Type B pancreatic cell (in vitro differentiated cells): ENCODE data around the gene C5orf15. TPM values are rescaled to one million over a fixed set of nuclear protein-coding genes. Genes with fewer than 3 reads are reported as not detected.
"Not testable (repeated sequence)": the region's sequence is repeated elsewhere in the genome, so short reads cannot be mapped to it uniquely, and the experiment has no call there.

Experiments used
- DNase-seq: peaks from one replicate; pipeline ENCODE4 v3.0.0; 2021; ENCODE audit warnings: mixed read lengths; ENCODE audit not compliant: unreplicated experiment; ENCODE audit errors: extremely low spot score
- H3K27ac Mint-ChIP-seq: 2 replicates; pipeline ENCODE4 v1.8.0; 2021; ENCODE audit warnings: mild to moderate bottlenecking, mixed read lengths
- H3K27me3 Mint-ChIP-seq: 2 replicates; pipeline ENCODE4 v1.8.0; 2021; ENCODE audit warnings: mixed read lengths
- H3K36me3 Mint-ChIP-seq: 2 replicates; pipeline ENCODE4 v1.8.0; 2021; ENCODE audit warnings: mixed read lengths
- H3K4me1 Mint-ChIP-seq: one replicate; pipeline ENCODE4 v1.8.0; 2021; ENCODE audit warnings: mixed read lengths; ENCODE audit not compliant: unreplicated experiment
- H3K4me3 Mint-ChIP-seq: 2 replicates; pipeline ENCODE4 v1.8.0; 2021; ENCODE audit warnings: mild to moderate bottlenecking, mixed read lengths
- H3K9me3 Mint-ChIP-seq: 2 replicates; pipeline ENCODE4 v1.8.0; 2021; ENCODE audit warnings: mixed read lengths
- CTCF ChIP-seq: fragments of 200-600 bp; sonication (generic); conservative IDR thresholded peaks from 2 replicates; pipeline ENCODE4 v1.5.0; 2021; ENCODE audit warnings: antibody characterized with exemption, mild to moderate bottlenecking
- total RNA-seq: library from RNA; stranded (reverse); gene quantifications from 2 replicates; pipeline ENCODE4 v1.2.1, GENCODE V29; 2021; ENCODE audit warnings: low replicate concordance

Gene C5orf15
- total RNA-seq, 1 donor from 2014 or later, result 47.2 TPM

- no peaks in the 10 kb centered on the region for H3K36me3 Mint-ChIP-seq
- H3K9me3 Mint-ChIP-seq, result peaks cover 8% of the 10 kb centered on the region
- peaks cover 28% of the 10 kb centered on the region for H3K4me1 Mint-ChIP-seq
- TF ChIP-seq CTCF, result no peak
- DNase-seq, result no peak
- no peak overlapping the region for H3K4me3 Mint-ChIP-seq
- peak overlapping the region; percentile 74 for H3K27ac Mint-ChIP-seq
- H3K27me3 Mint-ChIP-seq, result peaks cover 4% of the 10 kb centered on the region
Measured at GRCh38 chr5:133938039-133938821, 30.2 kb downstream of the C5orf15 start.

GRCh38 chr5:133937628-133938027 is 30.8 kb downstream of the C5orf15 start:
- not testable (repeated sequence) for H3K27ac Mint-ChIP-seq, H3K36me3 Mint-ChIP-seq, H3K27me3 Mint-ChIP-seq, H3K9me3 Mint-ChIP-seq, DNase-seq, H3K4me3 Mint-ChIP-seq
- H3K4me1 Mint-ChIP-seq, result peaks cover 27% of the 10 kb centered on the region

GRCh38 chr5:133936651-133937015 is 31.8 kb downstream of the C5orf15 start:
- peaks cover 8% of the 10 kb centered on the region for H3K9me3 Mint-ChIP-seq
- no peak for DNase-seq
- no peak for TF ChIP-seq CTCF
- H3K4me3 Mint-ChIP-seq, result no peak overlapping the region
- no peaks in the 10 kb centered on the region for H3K36me3 Mint-ChIP-seq
- H3K27me3 Mint-ChIP-seq, result peaks cover 11% of the 10 kb centered on the region
- peaks cover 24% of the 10 kb centered on the region for H3K4me1 Mint-ChIP-seq
- H3K27ac Mint-ChIP-seq, result no peak overlapping the region

- not testable (repeated sequence) for H3K4me3 Mint-ChIP-seq, H3K9me3 Mint-ChIP-seq, H3K36me3 Mint-ChIP-seq, H3K27ac Mint-ChIP-seq, DNase-seq
- Mint-ChIP-seq H3K4me1 (peaks cover 24% of the 10 kb centered on the region), H3K27me3 (peaks cover 11% of the 10 kb centered on the region)
Measured at GRCh38 chr5:133935991-133936650, 32.3 kb downstream of the C5orf15 start.

GRCh38 chr5:133935667-133935940 is 32.8 kb downstream of the C5orf15 start:
- Mint-ChIP-seq H3K9me3 (peaks cover 8% of the 10 kb centered on the region), H3K4me1 (peaks cover 24% of the 10 kb centered on the region), H3K4me3 (no peak overlapping the region), H3K27me3 (peaks cover 11% of the 10 kb centered on the region), H3K36me3 (no peaks in the 10 kb centered on the region), H3K27ac (no peak overlapping the region)
- DNase-seq, result no peak
- TF ChIP-seq CTCF, result no peak

- no peak for DNase-seq
- H3K27ac Mint-ChIP-seq, result no peak overlapping the region
- peaks cover 24% of the 10 kb centered on the region for H3K4me1 Mint-ChIP-seq
- no peak overlapping the region for H3K4me3 Mint-ChIP-seq
- no peak for TF ChIP-seq CTCF
- no peaks in the 10 kb centered on the region for H3K36me3 Mint-ChIP-seq
- peaks cover 8% of the 10 kb centered on the region for H3K9me3 Mint-ChIP-seq
- H3K27me3 Mint-ChIP-seq, result peaks cover 14% of the 10 kb centered on the region
Measured at GRCh38 chr5:133934822-133935666, 33.4 kb downstream of the C5orf15 start.
